Measurements from ENCODE around the gene DNAJB14.

DNA sequence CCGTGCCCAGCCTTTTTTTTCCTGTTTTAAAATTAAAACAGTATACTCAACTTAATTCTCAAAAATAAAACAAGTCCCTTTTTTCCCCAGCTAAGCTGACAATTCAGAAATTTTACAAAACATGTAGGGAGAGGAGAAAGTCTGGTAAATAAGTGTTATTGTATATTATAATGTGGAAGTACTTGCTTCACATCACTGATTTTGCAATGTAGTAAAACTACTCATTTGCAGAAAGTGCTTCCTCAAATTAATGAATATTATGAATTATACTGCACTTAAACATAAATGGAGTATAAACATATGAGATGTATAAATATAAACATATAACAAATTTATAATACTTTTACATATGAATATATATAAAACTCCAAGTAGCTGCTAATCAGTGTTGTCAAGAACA lies 15.3 kb upstream of the DNAJB14 start:
- TF ChIP-seq ZNF274 (IDR thresholded peaks at IDR 0.05; ENCODE audit: low read depth, low read length), result no peak
- no peak for TF ChIP-seq SUZ12 (IDR thresholded peaks at IDR 0.05; ENCODE audit: extremely low read depth, insufficient read depth, insufficient read length)
